Activated CD8-positive, alpha-beta memory T cell treated with anti-CD3 and anti-CD28 coated beads, Interleukin-2, amount 50 U/mL, for 1 hour (primary cell): Measurements from ENCODE around the gene ZSWIM6.

Experiments used
- DNase-seq: peaks from one replicate; pipeline ENCODE4 v3.0.0-alpha.2; 2020; ENCODE audit errors: extremely low read depth

Gene ZSWIM6

DNA sequence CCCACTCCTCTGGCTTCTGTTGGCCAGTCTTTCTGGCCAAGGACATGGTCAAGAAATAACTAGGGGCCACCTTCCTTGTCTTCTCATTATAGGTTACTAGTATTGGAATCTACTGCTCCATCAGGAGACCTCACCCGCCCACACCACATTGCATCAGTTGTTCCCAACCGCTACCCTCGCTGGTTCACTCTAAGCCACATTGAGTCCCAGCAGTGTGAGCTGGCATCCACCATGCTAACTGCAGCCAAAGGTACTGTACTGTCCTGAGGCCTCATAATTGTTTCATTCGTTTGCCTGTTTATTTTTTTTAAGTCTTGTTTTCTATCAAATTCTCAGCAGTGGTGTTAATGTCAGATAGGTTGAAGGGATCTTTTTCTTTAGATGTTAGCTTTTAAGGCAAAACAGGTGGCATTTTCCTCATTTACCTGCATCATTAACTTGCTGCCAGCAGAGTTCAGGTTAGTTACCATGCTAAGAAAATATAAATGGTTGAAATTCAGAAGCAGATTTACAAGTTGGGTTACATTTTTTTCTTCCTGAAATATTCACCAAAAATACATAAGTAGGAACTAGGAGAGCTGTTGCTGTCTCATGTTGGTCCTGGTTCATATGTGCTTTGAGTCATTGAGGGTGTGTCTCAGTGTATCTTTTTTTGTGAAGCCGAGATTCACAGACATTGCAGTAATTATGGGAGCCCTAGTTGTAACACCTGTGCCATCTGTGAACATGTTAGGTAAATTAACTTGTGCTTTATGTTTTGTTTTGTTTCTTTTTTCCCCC, 206.9 kb downstream of the ZSWIM6 start:
- DNase-seq = no peak

DNA sequence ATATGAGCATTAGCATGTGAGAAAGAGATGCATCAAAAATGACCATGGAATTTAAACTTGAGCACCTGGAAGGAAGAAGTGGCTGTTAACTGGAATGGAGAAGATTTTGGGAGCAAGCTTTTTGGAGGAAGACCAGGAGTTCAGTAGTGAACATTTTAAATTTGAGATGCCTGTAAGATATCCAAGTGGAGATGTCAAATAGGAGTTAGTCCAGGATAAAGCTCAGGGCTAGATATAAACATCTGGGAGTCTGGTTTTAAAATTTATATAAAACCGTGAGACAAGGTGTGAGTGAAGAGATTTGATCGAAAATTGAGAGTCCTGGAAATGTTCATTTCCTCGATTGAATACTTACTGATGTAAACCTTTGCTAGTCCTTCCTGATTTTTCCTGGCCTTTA, 217.5 kb downstream of the ZSWIM6 start:
- no peak for DNase-seq

DNA sequence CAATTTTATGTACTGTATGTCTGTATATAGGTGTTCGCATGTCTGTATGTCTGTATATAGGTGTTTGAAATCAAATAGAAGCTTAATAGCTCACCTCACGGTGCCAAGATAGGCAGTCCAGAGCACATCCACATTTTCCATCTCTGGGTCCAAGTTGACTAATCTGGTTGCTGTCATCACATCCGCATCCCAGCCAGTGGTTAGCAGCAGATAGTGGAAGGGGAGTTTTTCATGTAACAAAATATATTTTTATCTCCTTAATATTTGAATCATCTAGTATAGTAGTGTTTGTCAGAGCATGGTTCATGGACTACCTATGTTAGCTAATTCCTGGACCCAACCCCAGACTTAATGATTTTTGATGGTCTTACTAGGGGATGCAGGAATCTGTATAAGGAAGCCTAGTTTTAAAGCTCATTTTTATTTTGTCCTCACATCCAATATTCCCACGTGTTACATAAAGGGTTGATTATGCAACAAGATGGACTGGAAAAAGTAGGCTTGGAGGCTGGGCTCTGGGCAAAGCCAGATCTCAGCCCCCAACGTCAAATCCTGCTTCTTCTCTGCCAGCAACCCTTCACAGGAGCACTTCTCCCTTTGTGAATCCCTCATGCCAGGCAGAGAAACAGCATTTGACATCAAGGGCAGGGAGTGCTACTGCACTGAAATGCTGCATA, 219.7 kb downstream of the ZSWIM6 start:
- DNase-seq = no peak

DNA sequence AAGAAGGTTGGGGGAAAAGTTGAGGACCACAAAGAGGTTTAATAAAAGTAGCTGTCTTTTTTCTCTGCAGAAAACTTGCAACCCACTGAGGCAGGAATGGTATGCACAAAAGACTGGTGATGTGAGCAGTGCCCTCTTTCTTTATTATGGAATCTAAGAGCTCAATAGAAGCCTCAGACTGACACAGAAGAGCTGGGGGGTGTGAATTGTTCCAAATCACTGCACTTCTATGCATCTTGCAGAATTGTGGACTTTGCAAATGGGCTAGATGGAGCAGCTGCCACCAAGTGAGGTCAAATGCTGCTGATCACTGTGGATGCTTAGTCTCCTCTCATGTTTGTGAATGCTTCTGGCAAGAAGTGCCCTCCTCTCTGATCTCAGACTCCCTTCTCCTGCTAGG, 227.1 kb downstream of the ZSWIM6 start:
- no peak for DNase-seq

DNA sequence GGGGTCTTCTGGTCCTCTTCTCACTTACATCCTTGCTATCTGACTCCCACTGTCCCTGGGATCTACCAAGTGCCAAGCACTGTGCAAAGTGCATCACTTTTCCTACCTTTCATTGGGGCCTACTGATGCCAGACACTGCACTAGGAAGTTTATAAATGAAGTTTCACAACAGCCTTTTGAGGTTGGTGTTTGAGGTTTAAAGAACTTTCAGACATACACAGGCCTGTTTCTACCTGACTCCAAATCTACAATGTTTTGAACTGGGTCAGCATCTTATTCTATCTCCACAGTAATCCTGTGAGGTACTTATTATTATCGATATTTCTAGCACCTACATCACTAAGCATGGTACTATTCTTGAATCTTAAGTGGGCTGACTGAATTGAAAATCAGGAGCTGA, 227.7 kb downstream of the ZSWIM6 start:
- no peak for DNase-seq

DNA sequence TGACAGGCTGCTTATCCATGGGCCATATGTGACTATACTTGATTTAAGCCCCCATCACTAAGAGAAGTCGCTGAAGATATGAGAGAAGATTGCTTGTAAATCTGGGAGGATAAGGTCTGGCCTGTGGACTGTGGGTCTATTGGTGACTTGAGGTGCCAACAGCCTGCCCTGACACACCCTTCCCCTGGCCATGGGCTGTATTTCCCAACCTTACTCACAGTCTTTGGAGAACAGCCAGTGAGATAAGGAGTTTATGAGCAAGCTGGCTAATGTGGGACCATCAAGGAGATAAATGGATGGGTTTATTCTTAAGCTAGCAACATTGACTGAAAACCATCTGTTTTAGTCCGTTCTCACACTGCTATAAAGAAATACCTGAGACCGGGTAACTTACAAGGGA, 231.3 kb downstream of the ZSWIM6 start:
- no peak for DNase-seq

DNA sequence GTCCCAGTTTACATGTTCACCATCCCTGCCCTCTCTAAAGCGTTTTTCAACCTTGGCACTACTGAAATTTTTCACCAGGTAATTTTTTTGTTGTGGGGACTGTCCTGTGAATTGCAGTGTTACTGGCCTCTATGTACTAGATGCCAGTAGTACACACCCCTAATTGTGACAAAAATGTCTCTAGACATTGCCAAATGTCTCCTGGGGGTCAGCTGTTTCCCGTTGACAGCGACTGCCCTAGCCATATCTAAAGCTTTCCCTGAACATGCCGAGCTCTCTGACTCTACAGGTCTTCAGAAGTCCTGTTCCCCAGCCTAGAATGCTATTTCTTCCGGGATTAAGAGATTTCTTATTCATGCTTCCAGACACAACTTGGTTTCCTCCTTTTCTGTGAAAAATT, 235.3 kb downstream of the ZSWIM6 start:
- no peak for DNase-seq

DNA sequence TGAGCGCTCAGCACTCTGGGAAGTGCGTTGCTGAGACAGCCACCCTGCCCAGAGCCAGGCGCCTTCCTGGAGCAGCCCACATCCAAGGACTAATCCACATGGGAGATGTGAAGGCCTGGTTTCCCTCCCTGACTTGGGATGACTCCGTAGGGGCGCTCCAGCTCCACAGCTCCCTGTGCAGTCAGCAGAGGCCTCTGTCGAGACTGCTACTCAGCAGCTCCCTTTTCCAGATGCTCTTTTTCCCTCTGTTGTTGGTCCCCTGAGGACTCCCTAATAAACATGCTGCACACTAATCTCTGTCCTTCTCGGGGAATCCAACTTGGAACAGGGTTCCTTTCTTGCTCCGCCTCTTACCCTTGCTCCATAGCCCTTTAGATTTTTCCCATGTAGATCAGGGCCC, 237.3 kb downstream of the ZSWIM6 start:
- DNase-seq = no peak

DNA sequence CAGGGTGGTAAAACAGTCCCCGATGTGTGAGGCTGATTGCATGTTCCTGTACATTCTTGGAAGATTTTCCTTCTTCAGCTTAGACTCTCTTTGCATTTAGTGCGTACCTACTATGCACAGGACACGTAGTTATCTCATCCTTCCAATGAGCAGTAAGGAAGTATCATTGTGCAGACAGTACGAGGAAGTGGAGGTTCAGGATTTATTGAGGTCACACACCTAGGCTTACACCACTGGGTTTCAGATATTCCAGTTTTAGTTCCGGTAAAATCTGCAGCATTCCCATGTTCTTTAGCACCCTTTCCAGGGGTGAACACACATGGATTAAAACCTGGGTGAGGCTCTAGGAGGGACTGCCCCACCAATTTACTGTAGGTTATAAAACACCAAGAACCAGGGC, 238.7 kb downstream of the ZSWIM6 start:
- DNase-seq = no peak

DNA sequence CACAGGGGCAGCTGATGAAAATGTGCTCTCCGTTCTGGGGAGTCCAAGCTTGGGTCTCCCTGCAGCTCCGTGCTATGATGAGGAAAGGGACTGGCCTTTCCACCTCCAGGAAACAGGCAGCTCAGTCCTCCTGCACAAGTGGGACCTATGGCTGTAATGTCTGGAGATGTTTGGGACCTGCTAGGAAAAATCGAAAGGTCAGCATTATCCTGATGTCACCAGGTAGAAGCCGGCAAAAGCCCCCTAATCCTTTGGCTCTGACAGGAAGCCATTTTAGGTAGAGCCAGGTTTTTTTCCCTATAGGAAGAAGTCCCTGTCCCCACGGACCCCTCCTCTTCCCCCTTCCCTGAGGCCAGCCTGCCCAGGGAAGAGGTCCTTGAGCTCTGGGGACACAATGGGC, 240.9 kb downstream of the ZSWIM6 start:
- DNase-seq = no peak

DNA sequence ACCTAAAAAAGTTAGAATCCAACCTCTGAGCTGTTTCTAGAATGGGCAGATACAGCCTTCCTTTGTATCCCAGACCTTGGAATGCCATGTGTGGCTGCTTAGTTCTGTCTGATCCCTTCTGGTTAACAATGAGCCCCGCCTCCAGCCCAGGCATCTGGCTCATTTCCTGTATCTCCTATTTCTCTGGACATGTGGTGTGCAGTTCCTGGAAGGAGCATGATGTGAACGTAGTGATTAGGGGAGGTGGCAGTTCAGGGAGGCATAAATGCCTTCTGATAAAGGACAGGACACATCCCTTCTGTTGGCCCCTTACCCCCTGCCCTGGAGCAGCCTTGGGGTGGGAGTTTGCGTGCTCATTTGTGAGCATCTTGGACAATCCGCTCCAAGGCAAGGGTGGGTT, 243.0 kb downstream of the ZSWIM6 start:
- no peak for DNase-seq

DNA sequence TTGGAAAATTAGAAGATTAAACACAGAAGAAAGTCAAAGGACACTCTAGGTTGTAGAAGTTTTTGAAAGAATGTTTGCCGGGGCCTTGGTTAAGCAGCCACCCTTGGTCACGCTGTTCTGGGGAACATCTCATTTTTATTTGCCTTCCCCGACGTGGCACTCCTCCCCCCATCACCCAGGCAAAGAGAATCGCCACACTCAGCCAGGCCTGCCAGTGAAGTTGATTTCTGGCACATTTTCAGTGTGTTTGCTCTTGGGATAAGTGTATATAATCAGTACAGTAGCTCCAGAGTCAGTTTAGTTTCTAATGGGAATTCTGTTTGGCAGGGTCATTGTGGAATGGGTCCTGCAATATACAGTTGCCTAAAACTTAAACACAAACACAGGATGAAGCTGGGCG, 243.5 kb downstream of the ZSWIM6 start:
- DNase-seq = no peak

DNA sequence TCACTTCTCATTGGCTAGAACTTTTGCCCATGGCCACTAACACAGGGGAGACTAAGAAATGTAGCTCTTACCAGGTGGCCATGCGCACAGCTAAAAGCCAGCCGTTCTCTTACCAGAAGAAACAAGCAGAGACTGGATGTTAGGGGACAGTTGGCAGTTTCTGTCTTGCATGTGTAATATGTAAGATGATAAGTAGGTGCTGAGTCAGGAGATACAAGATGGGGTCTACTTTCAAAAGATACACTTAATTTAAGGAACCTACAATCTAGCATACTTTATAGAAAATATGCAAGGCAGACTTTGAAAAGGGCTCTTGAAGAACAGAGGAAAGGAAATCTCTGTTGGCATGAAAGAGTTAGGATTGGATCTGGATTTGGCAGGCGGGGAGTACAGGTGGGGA, 244.5 kb downstream of the ZSWIM6 start:
- no peak for DNase-seq

DNA sequence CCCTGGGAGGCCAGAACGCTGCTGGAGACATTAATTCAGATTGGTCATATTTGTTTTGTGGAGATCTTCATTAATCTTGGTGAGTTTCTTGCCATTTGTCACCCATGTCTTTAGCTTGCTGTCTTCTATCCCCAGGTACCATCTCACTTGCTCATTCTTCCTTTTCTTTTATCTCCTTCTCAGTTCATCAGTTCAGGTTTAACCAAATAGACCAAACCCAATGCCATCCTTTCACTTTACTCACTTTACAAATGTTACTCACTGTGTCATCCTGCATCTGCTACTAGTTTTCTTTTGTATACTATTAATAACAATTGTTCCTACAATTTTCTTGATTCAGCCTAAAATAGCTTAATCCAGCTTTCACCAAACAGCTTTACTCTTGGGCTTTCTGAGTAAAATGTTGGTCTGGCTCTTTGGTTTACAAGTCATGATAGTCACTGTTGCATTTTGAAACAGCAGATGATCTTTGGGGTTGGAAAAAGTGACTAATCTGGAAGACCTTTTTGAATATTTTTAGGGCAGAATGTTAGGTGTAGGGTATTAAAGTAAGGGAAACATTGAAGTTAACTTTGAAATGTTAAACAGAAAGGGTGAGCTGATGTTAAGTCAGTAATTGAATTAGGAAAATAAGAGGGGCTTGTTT, 246.9 kb downstream of the ZSWIM6 start:
- no peak for DNase-seq

DNA sequence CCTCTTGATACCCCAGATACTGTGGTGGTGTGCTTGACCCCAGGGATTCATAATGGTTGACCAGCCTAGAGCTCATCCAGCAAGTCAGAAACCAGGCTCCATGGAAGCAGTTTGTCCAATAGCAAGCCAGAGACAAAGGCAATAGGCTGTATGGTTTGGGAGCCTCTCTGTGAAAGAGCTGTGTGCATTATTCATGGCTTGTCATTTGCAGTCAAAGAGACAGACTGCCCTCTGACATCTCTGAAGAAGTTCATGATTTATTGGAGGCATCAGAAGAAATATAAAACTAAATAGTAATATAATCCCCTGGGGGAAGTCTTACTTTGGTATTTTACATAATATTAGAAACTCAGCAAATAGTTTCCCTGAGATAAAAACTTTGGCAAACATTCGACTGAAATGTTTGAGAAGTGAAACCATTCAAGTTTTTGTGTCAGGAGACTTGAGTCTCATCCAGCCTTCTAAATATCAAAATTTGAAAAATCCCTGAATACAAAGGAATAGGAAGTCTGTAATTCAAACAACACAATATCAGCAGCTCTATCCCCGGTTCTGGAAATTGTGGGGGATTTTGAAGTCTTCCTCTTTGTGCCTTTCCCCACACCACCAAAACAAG, 250.3 kb downstream of the ZSWIM6 start:
- DNase-seq = no peak

DNA sequence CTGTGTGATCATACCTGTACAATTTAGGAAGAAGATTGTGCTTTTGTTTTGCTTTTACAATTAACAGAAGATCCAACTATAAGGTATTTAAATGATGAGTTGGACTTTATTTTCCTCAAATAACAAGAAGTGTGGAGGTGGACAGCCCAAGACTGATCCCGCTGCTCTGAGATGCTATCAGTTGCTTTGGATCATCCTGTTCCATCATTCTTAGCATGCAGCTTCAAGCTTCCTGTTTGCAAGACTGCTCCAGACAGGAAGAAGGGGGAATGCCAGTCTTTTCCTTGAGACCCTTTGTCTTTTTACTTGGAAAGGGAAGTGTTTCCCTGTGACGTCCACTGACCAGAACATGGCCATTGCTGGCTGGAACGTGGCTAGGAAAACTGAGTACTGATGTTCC, 250.8 kb downstream of the ZSWIM6 start:
- no peak for DNase-seq

DNA sequence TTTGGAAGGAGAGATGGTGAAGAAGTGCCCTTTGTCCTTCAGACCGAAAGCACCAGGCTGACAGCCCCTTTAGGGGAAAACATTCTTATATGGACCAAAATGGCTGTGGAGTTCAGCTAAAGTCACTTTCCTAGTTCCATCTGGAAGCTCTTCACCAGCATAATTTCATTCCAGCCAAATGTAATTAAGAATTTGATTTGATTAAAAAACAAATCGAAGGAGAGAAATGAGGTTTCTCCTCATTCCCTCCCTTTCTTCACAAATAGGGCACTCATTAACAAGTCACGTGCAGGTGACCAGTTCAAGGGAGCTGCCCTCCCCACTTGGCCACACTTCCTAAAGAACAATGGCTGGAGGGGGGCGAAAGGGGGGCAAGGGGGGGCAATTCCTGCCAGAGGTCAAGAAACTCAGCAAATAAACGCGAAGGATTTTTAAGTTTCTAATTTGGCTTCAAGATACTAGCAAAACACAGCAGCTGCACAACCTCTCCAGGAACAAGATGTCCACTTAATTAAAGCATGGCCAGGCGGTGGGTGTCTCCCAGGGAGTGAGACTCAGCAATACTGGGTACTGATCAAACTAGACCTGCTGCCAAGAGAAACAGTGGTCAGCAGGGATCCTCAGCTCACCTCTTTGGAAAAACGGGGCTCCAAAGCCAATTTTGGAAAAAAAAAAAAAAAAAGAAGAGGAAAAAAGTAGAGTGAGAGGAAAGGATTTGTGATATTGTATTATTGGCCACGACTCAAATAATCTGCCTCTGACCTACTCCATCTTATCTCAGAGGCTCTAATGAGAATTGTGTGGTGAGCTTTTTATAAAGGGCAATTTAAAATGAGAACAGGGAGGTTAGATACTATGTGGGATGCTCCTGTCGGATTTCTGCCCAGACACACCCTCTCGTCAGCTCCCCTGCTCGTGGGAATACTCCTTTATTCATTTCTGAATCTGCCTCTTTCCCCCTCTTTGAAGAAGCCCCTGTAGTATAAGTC, 254.3 kb downstream of the ZSWIM6 start:
- DNase-seq = no peak

DNA sequence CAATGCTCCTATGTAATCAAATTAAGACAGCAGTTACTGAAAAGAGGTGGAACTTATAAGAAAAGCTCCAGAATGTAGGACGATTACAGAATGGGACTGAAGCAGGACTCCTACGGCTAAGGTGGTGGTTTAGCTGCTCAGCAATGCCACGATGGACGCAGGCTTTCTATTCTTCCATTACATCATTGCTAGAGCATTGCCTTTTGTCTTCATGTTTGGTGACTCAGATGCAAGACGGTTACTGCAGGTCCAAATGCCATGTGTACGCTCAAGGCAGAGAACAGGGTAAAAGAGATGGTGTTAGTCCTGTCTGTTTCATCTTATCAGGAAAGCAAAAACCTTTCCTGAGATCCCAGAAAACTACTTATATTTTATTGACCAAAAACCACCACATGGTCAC, 255.1 kb downstream of the ZSWIM6 start:
- DNase-seq = no peak

DNA sequence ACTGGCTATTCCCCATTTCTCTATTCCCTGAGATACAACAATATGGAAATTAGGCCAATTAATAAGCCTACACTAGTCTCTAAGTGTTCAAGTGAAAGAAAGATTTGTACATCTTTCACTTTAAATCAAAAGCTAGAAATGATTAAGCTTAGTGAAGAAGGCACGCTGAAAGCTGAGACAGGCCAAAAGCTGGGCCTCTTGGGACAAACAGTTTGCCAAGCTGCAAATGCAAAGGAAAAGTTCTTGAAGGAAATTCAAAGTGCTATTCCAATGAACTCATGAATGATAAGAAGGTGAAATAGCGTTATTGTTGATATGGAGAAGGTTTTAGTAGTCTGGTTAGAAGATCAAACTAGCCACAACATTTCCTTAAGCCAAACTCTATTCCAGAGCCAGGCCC, 256.2 kb downstream of the ZSWIM6 start:
- no peak for DNase-seq

DNA sequence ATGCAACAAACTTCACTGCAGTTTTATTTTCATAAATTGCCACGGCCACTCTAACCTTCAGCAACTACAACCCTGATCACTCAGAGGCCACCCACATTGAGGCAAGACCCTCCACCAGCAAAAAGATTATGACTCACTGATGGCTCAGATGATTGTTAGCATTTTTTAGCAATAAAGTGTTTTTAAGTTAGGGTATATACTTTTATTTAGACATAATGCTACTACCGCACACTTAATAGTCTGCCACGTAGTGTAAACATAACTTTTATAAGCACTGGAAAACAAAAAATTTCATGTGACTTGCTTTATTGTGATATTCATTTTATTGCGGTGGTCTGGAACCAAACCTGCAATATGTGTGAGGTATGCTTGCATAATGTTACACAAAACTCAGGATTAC, 257.9 kb downstream of the ZSWIM6 start:
- no peak for DNase-seq

DNA sequence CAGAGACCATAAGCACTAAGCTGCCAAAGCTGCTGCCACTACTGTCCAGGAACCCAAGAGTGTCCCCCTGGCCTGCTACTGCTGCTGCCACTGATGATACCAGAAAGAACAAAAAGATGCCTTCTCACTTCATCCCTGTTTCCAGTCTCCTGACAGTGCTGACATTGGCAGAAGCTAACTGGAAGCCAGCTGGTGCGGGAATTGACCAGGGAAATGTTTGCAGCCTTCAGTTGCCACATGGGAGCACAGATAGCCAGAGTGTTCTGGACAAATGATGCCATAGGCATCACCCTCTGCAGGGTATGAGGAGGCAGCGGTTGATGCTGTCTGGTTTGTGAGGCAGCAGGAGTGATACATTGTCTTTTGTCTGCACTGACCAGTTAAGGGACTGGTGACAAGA, 258.4 kb downstream of the ZSWIM6 start:
- DNase-seq = no peak

DNA sequence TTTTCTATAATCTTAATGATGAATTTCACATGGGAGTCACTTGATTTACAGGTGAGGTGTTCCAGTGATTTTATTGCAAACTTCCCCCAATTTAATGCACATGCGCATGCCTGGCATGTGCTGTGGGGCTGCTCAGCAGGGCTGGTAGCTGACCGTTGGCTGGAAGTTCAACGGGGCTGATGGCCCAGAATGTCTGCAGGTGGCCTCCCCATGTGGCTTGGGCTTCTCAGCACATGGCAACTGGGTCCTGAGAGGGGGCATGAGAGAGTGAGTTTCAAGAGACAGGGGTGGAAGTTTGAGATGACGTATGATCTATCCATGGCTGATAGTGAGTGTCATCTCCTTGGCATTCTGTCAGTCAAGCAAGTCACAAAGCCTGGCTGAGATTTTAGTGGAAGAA, 259.8 kb downstream of the ZSWIM6 start:
- DNase-seq = no peak
